HG03196 (cell line): Measurements from ENCODE around the gene C8B.

ENCODE experiments used
- ATAC-seq: cut with Tn5 transposase; IDR thresholded peaks from one replicate; pipeline ENCODE4 v1.9.1; 2021; ENCODE audit not compliant: unreplicated experiment

C8B gene

GRCh38 chr1:56934430-56935060 is 31.3 kb downstream of the C8B start:
- ATAC-seq = no peak

- no peak for ATAC-seq
Observed at GRCh38 chr1:56933606-56934005, 32.2 kb downstream of the C8B start.

- no peak for ATAC-seq
Observed at GRCh38 chr1:56933161-56933560, 32.7 kb downstream of the C8B start.

GRCh38 chr1:56931686-56932085 is 34.1 kb downstream of the C8B start:
- no peak for ATAC-seq

GRCh38 chr1:56931211-56931610 is 34.6 kb downstream of the C8B start:
- no peak for ATAC-seq

GRCh38 chr1:56929492-56929891 is 36.3 kb downstream of the C8B start:
- ATAC-seq = no peak

- ATAC-seq = no peak
Observed at GRCh38 chr1:56927986-56928385, 37.8 kb downstream of the C8B start.

- ATAC-seq = no peak
Observed at GRCh38 chr1:56927171-56927570, 38.6 kb downstream of the C8B start.

GRCh38 chr1:56925193-56925592 is 40.6 kb downstream of the C8B start:
- ATAC-seq = no peak

- ATAC-seq = no peak
Observed at GRCh38 chr1:56924116-56924515, 41.7 kb downstream of the C8B start.

- no peak for ATAC-seq
Observed at GRCh38 chr1:56923201-56923600, 42.6 kb downstream of the C8B start.

GRCh38 chr1:56922507-56922906 is 43.3 kb downstream of the C8B start:
- no peak for ATAC-seq

GRCh38 chr1:56922070-56922469 is 43.7 kb downstream of the C8B start:
- no peak for ATAC-seq

GRCh38 chr1:56921479-56921878 is 44.3 kb downstream of the C8B start:
- ATAC-seq = no peak

GRCh38 chr1:56920591-56921001 is 45.2 kb downstream of the C8B start:
- no peak for ATAC-seq

GRCh38 chr1:56917356-56917755 is 48.5 kb downstream of the C8B start:
- ATAC-seq = no peak

- ATAC-seq = no peak
Observed at GRCh38 chr1:56916630-56917029, 49.2 kb downstream of the C8B start.

GRCh38 chr1:56915960-56916359 is 49.9 kb downstream of the C8B start:
- ATAC-seq = no peak

GRCh38 chr1:56912325-56912724 is 53.5 kb downstream of the C8B start:
- no peak for ATAC-seq

GRCh38 chr1:56911098-56911938 is 54.5 kb downstream of the C8B start:
- ATAC-seq = no peak

- no peak for ATAC-seq
Observed at GRCh38 chr1:56910441-56910985, 55.3 kb downstream of the C8B start.

GRCh38 chr1:56908619-56909221 is 57.1 kb downstream of the C8B start:
- ATAC-seq = no peak
